ENCODE results near the gene ESRRG.

The ESRRG gene

DNA sequence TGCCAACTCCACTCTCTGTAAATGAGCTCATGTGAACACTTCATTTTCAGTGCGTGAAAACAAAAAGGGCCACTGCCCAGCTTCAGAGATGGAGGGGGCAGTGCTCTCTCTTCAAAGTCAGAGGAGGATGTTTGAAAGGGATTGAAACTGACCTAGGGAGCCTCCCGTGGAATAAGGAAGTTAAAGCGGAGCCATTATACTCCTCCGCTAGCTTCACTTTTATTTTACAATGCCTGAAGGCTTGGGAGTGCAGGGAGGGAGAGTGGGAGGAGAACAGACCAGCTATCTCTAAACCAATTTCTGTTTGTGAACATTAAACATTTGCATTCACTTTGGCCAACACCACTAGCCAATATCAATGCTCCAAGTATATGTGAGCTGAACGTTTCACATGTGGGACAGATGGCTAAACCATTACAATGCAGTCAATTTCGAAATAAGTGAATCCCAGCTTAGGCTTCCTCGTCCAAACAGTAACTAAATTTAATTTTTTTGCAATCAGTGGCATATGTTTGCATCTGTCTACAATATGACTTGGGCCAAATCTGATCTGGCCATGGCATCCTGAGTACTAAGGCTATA, 126.9 kb downstream of the ESRRG start:
- Mint-ChIP-seq H3K36me3 (ENCODE audit: low read depth) (no peaks in the 10 kb centered on the region), H3K4me1 (ENCODE audit: low read depth) (peaks cover 3% of the 10 kb centered on the region), H3K4me3 (no peak overlapping the region), H3K9me3 (no peaks in the 10 kb centered on the region), H3K27ac (no peak overlapping the region), H3K27me3 (ENCODE audit: low read depth) (peaks cover 13% of the 10 kb centered on the region)

DNA sequence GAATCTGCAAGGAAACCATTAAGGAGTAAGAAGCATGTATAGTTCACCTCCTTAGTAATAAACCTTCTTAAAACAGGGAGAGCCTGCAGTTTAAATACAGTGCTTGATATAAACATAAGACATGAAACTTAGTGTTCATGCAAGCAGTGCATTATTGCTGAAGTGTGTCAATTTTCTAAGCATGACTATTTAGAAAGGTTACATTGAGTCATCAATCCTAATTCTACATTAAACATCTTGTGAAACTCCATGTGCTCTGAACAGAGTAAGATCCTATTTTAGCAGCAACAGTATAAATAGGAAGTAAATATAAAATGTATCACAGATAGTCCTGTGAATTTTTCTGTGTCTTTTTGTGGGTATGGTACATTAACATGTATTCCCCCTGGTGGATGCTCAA, 135.5 kb downstream of the ESRRG start:
- H3K27ac Mint-ChIP-seq: no peak overlapping the region
- H3K9me3 Mint-ChIP-seq: no peaks in the 10 kb centered on the region
- no peaks in the 10 kb centered on the region for H3K36me3 Mint-ChIP-seq (ENCODE audit: low read depth)
- no peaks in the 10 kb centered on the region for H3K27me3 Mint-ChIP-seq (ENCODE audit: low read depth)
- no peaks in the 10 kb centered on the region for H3K4me1 Mint-ChIP-seq (ENCODE audit: low read depth)
- H3K4me3 Mint-ChIP-seq: no peak overlapping the region

DNA sequence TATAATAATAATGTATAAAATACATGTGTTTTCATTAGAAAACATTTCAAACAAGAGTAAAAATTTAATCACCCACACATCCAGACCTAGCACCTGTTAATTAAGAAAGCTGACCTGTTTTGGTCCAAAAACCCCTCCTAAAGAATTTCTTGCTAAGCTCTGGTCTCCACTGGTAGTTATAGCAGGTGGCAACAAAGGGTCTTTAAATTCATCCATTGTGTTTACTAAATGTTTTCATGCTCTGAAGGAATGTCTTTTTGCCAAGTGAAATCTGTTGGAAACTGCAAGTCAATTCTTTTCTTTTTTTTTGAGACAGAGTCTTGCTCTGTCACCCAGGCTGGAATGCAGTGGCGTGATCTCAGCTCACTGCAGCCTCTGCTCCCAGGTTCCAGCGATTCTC, 141.1 kb downstream of the ESRRG start:
- no peak overlapping the region for H3K4me3 Mint-ChIP-seq
- no peaks in the 10 kb centered on the region for H3K4me1 Mint-ChIP-seq (ENCODE audit: low read depth)
- H3K9me3 Mint-ChIP-seq: no peaks in the 10 kb centered on the region
- no peak overlapping the region for H3K27ac Mint-ChIP-seq
- H3K36me3 Mint-ChIP-seq (ENCODE audit: low read depth): no peaks in the 10 kb centered on the region
- no peaks in the 10 kb centered on the region for H3K27me3 Mint-ChIP-seq (ENCODE audit: low read depth)

DNA sequence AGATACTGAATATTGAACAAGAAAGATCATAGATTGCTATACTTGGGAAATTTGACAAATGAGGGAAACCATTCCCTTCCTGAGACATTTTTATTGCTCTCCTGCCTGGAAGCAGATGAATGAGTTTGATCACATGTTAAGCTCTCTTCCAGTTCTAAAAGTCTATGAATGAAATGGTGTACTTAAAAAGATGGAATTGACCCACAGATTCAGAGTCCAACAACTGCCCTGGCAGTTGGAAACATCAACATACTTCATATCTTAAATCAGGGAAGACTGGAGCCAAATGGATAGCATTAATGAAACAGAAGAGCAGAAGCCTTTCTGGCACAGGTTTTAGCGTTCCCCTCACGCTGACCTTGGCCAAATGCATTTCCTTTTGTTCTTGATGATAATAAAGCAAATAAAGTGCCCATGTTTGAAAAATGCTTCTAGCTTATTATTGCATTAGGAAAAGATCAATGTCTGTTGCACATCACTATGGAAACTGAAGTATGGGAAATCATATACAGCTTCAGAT, 142.6 kb downstream of the ESRRG start:
- Mint-ChIP-seq H3K9me3 (no peaks in the 10 kb centered on the region), H3K4me3 (no peak overlapping the region), H3K27me3 (ENCODE audit: low read depth) (no peaks in the 10 kb centered on the region), H3K36me3 (ENCODE audit: low read depth) (no peaks in the 10 kb centered on the region), H3K27ac (no peak overlapping the region), H3K4me1 (ENCODE audit: low read depth) (no peaks in the 10 kb centered on the region)

DNA sequence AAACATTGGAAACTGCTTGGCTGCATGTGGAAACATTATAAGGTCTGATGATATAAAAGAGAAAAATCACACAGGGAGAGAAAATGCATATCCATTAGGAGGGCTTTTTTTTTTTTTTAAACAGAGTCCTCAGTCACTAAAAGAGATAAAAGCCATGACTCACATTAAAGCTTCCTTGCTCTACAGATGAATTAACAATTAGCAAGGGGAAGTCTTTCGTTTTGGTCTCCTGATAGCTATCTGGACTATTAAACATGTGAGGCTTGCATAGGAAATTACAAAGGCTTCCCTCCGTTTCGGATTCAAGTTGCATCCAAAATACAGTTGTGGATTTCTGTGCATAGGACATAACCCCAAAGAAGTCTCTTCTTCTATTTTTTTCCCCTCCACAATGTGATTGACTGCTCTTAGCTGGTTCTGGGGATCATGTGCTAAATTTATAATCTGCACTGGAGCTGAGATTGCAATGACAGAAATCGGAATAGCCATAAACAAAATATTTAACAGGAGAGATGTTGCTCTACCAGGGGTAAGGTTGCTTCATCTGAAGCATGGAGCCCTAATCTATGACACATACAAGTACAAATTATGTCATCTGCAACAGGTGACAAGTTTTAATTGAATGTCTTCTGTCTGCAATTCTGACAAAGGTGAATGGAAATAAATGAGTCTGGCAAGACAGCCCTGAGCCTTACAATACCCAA, 146.8 kb downstream of the ESRRG start:
- Mint-ChIP-seq H3K4me3 (no peak overlapping the region), H3K27ac (no peak overlapping the region), H3K4me1 (ENCODE audit: low read depth) (no peaks in the 10 kb centered on the region), H3K9me3 (no peaks in the 10 kb centered on the region), H3K27me3 (ENCODE audit: low read depth) (no peaks in the 10 kb centered on the region), H3K36me3 (ENCODE audit: low read depth) (no peaks in the 10 kb centered on the region)

DNA sequence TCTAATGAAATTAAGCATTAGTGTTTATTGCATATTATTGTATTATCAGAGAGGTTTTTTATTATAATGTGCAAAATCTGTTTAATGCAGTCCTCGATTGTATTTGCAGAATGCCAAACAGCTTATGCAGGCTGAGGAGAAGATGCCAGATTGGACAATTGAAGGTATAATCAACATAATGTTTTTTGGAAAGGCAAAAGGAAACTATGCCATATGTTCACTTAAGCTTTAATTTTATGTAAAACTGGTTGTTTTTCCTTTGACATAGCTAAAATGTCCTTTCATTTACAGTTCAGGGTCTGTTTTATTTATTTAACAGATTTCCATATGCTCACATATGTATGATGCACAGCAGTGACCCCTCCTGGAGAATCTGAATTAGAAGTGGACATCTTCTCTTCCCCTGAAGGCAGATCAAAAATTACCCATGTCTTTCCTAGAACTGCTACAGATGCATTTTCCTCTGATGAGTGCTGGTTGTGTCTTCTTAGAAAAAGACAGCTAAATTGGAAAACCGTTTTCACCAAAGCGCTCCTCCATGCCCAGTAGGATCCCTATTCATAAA, 156.5 kb downstream of the ESRRG start:
- no peaks in the 10 kb centered on the region for H3K4me1 Mint-ChIP-seq (ENCODE audit: low read depth)
- peaks cover 4% of the 10 kb centered on the region for H3K9me3 Mint-ChIP-seq
- no peak overlapping the region for H3K27ac Mint-ChIP-seq
- no peaks in the 10 kb centered on the region for H3K36me3 Mint-ChIP-seq (ENCODE audit: low read depth)
- H3K4me3 Mint-ChIP-seq: no peak overlapping the region
- H3K27me3 Mint-ChIP-seq (ENCODE audit: low read depth): no peaks in the 10 kb centered on the region

DNA sequence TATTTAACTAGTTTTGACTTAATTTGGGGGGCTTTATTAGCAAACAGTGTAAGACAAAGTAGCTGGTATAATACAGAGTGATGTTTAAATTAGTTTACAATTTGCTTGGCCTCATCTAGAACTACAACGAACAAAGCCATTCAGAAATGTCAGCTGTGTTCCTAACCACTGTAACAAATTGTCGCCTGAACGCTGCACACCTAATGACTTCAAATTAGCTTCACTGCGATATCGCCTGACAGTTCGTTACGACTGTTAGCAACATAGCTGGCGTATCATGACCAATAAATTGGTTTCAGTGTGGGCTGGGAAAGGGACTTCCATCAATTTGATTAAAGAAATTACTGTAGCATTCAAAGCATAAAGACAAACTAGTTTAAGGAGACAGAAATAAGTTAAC, 160.1 kb downstream of the ESRRG start:
- Mint-ChIP-seq H3K4me3 (no peak overlapping the region), H3K27me3 (ENCODE audit: low read depth) (no peaks in the 10 kb centered on the region), H3K4me1 (ENCODE audit: low read depth) (no peaks in the 10 kb centered on the region), H3K36me3 (ENCODE audit: low read depth) (no peaks in the 10 kb centered on the region), H3K27ac (no peak overlapping the region), H3K9me3 (no peaks in the 10 kb centered on the region)

DNA sequence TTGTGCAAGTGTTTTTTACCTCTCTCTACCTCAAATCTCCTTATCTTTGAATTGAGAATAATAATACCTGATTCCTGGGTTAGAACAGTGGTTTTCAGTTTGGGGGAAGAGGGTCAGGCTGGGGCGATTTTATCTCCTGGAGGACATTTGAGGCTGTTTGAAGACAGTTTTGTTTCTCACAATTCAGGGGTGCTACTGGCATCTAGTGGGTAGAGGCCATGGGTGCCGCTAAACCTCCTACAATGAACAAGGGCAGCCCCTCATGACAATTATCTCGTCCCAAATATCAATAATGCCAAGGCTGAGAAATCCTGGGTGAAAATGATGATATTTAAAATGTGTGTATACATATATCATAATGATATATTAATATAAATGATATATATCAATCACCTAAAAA, 160.8 kb downstream of the ESRRG start:
- no peaks in the 10 kb centered on the region for H3K4me1 Mint-ChIP-seq (ENCODE audit: low read depth)
- no peak overlapping the region for H3K4me3 Mint-ChIP-seq
- no peak overlapping the region for H3K27ac Mint-ChIP-seq
- no peaks in the 10 kb centered on the region for H3K27me3 Mint-ChIP-seq (ENCODE audit: low read depth)
- H3K36me3 Mint-ChIP-seq (ENCODE audit: low read depth): no peaks in the 10 kb centered on the region
- H3K9me3 Mint-ChIP-seq: no peaks in the 10 kb centered on the region

DNA sequence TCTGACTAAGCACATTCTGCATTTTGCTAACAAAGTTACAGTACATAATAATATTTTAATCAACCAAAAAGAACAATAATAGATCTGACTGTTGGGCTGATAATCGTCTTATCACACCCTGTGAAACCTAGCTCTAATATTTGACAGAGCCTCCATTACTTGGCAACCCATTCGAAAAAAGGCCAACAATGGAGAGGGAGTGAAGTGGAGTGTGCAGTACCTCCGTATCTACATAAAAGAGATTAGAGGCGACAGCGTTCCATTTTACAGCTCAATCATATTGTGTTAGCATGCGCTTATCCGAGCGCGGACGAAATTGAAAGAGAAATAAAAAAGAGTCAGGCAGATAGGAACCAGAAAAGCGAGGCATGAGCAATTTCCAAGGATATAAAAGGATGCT, 162.7 kb downstream of the ESRRG start:
- H3K27ac Mint-ChIP-seq: no peak overlapping the region
- H3K4me1 Mint-ChIP-seq (ENCODE audit: low read depth): no peaks in the 10 kb centered on the region
- no peaks in the 10 kb centered on the region for H3K36me3 Mint-ChIP-seq (ENCODE audit: low read depth)

DNA sequence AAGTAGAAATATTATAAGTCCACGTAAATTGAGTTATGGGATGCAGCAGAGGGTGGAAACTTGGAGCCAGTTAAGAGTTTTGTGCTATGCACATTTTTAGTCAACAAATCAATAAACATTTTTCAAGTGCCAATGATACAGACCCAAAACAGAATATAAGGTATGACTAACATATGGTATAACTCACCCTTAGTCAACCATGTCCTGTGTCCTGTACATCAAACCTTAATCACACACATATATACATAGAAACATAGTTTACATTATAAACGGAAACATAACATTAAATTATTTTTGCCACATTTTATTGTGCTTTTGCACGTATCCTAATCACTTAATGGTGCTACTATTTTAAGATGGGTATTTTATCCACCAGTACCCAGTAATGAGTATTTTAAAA, 163.9 kb downstream of the ESRRG start:
- H3K4me1 Mint-ChIP-seq (ENCODE audit: low read depth): no peaks in the 10 kb centered on the region
- H3K4me3 Mint-ChIP-seq: no peak overlapping the region
- H3K27ac Mint-ChIP-seq: no peak overlapping the region
- H3K27me3 Mint-ChIP-seq (ENCODE audit: low read depth): no peaks in the 10 kb centered on the region
- H3K9me3 Mint-ChIP-seq: no peaks in the 10 kb centered on the region
- H3K36me3 Mint-ChIP-seq (ENCODE audit: low read depth): no peaks in the 10 kb centered on the region

More for the DNA sequence above, 162.7 kb downstream of the ESRRG start:
- Mint-ChIP-seq H3K27me3 (ENCODE audit: low read depth) (no peaks in the 10 kb centered on the region), H3K4me3 (no peak overlapping the region), H3K9me3 (no peaks in the 10 kb centered on the region)

DNA sequence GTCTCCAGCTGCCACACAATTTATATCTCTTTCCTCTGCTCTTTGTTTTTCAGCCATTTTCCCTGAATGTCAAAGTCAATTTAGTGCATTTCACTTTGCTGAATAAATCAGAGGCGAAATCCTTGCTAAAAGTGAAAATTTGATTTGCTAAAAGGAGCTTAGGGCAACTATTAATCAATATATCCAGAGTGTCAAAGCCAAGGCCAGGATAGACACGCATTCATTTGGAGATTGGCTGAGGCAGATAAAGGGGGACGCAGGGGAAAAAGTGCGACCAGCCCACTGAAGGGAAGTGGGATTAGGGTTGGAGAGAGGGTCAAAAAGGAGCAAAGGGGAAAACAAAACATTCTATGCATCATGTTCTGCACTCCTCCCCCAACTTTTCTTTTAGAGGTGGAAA, 167.6 kb downstream of the ESRRG start:
- Mint-ChIP-seq H3K27ac (no peak overlapping the region), H3K36me3 (ENCODE audit: low read depth) (no peaks in the 10 kb centered on the region), H3K4me1 (ENCODE audit: low read depth) (no peaks in the 10 kb centered on the region), H3K4me3 (no peak overlapping the region), H3K9me3 (no peaks in the 10 kb centered on the region), H3K27me3 (ENCODE audit: low read depth) (no peaks in the 10 kb centered on the region)

DNA sequence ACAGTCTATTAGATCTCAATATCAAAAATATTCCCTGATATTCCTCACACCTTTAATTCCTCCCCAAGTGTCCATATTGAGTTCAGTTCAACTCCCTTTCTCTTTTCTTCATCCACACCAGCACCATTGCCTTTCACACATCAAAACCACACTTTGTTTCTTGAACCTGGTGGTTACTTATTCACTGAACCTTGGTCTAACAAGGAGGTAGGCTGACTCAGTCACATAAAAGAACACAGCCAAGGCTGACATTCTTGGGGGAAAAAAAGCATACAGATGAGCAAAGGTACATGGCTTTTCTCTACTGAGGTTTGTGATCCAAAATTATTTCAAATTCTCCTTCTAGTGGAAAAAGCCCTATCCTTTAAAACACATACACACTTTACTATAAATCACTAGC, 168.3 kb downstream of the ESRRG start:
- H3K9me3 Mint-ChIP-seq: no peaks in the 10 kb centered on the region
- no peaks in the 10 kb centered on the region for H3K36me3 Mint-ChIP-seq (ENCODE audit: low read depth)
- H3K27ac Mint-ChIP-seq: no peak overlapping the region
- H3K4me1 Mint-ChIP-seq (ENCODE audit: low read depth): no peaks in the 10 kb centered on the region
- no peak overlapping the region for H3K4me3 Mint-ChIP-seq
- no peaks in the 10 kb centered on the region for H3K27me3 Mint-ChIP-seq (ENCODE audit: low read depth)

DNA sequence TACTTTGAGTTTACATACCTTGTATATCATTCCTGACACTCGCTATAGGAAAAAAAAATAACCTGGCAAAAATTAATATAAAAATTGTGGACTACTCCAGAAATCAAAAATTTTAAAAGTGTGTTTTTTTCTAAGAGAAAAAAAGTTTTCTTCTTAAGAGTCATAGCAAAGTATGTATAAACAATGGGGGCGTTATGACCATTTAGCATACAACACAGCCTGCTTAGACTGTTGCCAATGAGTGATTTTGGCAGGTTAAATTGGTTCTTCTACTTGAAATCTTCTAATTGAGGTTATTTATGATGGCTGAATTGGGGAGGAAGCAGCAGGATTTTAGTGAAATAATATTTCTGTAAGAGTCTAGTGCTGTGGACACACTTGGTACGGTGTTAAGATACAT, 169.5 kb downstream of the ESRRG start:
- H3K27ac Mint-ChIP-seq: no peak overlapping the region
- H3K36me3 Mint-ChIP-seq (ENCODE audit: low read depth): no peaks in the 10 kb centered on the region
- H3K4me1 Mint-ChIP-seq (ENCODE audit: low read depth): no peaks in the 10 kb centered on the region
- H3K9me3 Mint-ChIP-seq: no peaks in the 10 kb centered on the region
- no peaks in the 10 kb centered on the region for H3K27me3 Mint-ChIP-seq (ENCODE audit: low read depth)
- H3K4me3 Mint-ChIP-seq: no peak overlapping the region

DNA sequence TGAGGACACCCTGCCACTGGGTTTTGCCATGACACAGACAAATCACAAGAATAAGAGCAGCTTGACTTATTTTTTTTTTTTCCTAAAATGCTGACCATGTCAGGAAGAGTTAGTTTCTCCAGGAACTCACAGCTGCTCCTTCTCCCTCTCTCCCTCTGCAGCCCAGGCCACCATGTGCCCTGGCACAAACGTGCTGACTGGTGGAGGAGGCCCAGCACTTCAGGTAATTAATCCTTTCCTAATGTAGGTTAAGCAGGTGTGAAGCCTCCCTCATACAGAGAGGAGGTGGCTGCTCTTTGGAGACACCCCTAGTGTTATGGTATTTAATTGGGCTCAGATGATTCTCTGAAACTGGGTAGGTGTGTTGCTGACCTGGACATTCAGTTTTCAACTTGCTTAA, 170.2 kb downstream of the ESRRG start:
- H3K27me3 Mint-ChIP-seq (ENCODE audit: low read depth): no peaks in the 10 kb centered on the region
- no peaks in the 10 kb centered on the region for H3K9me3 Mint-ChIP-seq
- H3K4me3 Mint-ChIP-seq: no peak overlapping the region
- no peak overlapping the region for H3K27ac Mint-ChIP-seq
- no peaks in the 10 kb centered on the region for H3K36me3 Mint-ChIP-seq (ENCODE audit: low read depth)
- no peaks in the 10 kb centered on the region for H3K4me1 Mint-ChIP-seq (ENCODE audit: low read depth)

DNA sequence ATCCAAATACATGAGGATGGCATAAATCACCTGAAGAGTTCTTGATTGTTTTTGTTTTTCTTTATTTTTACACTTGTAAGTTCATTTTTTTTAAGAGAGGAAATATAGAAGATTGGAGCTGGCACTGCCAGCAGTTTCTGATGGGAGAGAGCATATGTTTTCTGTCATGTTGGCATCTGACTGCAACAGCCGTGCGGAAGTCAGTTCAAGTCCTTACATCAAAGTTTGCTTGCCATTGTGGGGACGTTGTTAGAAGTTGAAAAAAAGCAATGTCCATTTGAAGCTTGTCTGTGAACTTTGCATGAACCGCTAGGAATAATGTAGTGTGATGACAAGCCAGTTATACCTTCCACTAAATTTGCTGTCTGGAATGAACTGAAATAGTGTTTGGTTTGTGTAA, 173.4 kb downstream of the ESRRG start:
- Mint-ChIP-seq H3K4me1 (ENCODE audit: low read depth) (no peaks in the 10 kb centered on the region), H3K4me3 (no peak overlapping the region), H3K27ac (no peak overlapping the region), H3K36me3 (ENCODE audit: low read depth) (no peaks in the 10 kb centered on the region), H3K9me3 (no peaks in the 10 kb centered on the region), H3K27me3 (ENCODE audit: low read depth) (no peaks in the 10 kb centered on the region)
